ENCODE measurements around the gene ARMS2.

ARMS2 gene

GRCh38 chr10:122493761-122494160 lies 39.3 kb downstream of the ARMS2 start:
- DNase-seq = no peak
- H3K36me3 ChIP-seq = no peaks in the 10 kb centered on the region
- no peak overlapping the region for H3K27ac ChIP-seq
- TF ChIP-seq CTCF (IDR thresholded peaks at IDR 0.05; ENCODE audit: low read depth, low read length) = no peak
- H3K27me3 ChIP-seq (ENCODE audit: insufficient read depth, low read depth, severe bottlenecking) = no peaks in the 10 kb centered on the region
- H3K4me3 ChIP-seq (ENCODE audit: low read depth, low read length) = no peak overlapping the region
- no peaks in the 10 kb centered on the region for H3K9me3 ChIP-seq (ENCODE audit: severe bottlenecking)

- Histone ChIP-seq H3K4me3 (ENCODE audit: low read depth, low read length) (no peak overlapping the region), H3K27me3 (ENCODE audit: insufficient read depth, low read depth, severe bottlenecking) (no peaks in the 10 kb centered on the region), H3K27ac (no peak overlapping the region), H3K9me3 (ENCODE audit: severe bottlenecking) (no peaks in the 10 kb centered on the region), H3K36me3 (no peaks in the 10 kb centered on the region)
- DNase-seq = no peak
- TF ChIP-seq CTCF (IDR thresholded peaks at IDR 0.05; ENCODE audit: low read depth, low read length) = no peak
Measured at GRCh38 chr10:122494173-122494820, 39.8 kb downstream of the ARMS2 start.

- Histone ChIP-seq H3K36me3 (no peaks in the 10 kb centered on the region), H3K9me3 (ENCODE audit: severe bottlenecking) (no peaks in the 10 kb centered on the region), H3K27me3 (ENCODE audit: insufficient read depth, low read depth, severe bottlenecking) (no peaks in the 10 kb centered on the region), H3K27ac (no peak overlapping the region), H3K4me3 (ENCODE audit: low read depth, low read length) (no peak overlapping the region)
- DNase-seq = no peak
- no peak for TF ChIP-seq CTCF (IDR thresholded peaks at IDR 0.05; ENCODE audit: low read depth, low read length)
Measured at GRCh38 chr10:122494833-122495232, 40.4 kb downstream of the ARMS2 start.

- DNase-seq = no peak
- no peaks in the 10 kb centered on the region for H3K36me3 ChIP-seq
- TF ChIP-seq CTCF (IDR thresholded peaks at IDR 0.05; ENCODE audit: low read depth, low read length) = no peak
- no peak overlapping the region for H3K4me3 ChIP-seq (ENCODE audit: low read depth, low read length)
- no peak overlapping the region for H3K27ac ChIP-seq
- no peaks in the 10 kb centered on the region for H3K9me3 ChIP-seq (ENCODE audit: severe bottlenecking)
- no peaks in the 10 kb centered on the region for H3K27me3 ChIP-seq (ENCODE audit: insufficient read depth, low read depth, severe bottlenecking)
Measured at GRCh38 chr10:122495406-122496340, 41.2 kb downstream of the ARMS2 start.

- TF ChIP-seq CTCF (IDR thresholded peaks at IDR 0.05; ENCODE audit: low read depth, low read length) = no peak
- Histone ChIP-seq H3K4me3 (ENCODE audit: low read depth, low read length) (no peak overlapping the region), H3K9me3 (ENCODE audit: severe bottlenecking) (no peaks in the 10 kb centered on the region), H3K36me3 (no peaks in the 10 kb centered on the region), H3K27ac (no peak overlapping the region), H3K27me3 (ENCODE audit: insufficient read depth, low read depth, severe bottlenecking) (no peaks in the 10 kb centered on the region)
- DNase-seq = no peak
Measured at GRCh38 chr10:122497241-122497640, 42.8 kb downstream of the ARMS2 start.
